Stimulated activated CD8-positive, alpha-beta memory T cell treated with anti-CD3 and anti-CD28 coated beads, Interleukin-15, amount 100 ng/mL, for 1 hour (primary cell): ENCODE data around the gene LRRC9.
"Not testable (repeated sequence)": the region's sequence is repeated elsewhere in the genome, so short reads cannot be mapped to it uniquely, and the experiment has no call there.

Experiments used
- DNase-seq: peaks from one replicate; pipeline ENCODE4 v3.0.0-alpha.2; 2020; ENCODE audit warnings: low read depth

LRRC9 gene

DNA sequence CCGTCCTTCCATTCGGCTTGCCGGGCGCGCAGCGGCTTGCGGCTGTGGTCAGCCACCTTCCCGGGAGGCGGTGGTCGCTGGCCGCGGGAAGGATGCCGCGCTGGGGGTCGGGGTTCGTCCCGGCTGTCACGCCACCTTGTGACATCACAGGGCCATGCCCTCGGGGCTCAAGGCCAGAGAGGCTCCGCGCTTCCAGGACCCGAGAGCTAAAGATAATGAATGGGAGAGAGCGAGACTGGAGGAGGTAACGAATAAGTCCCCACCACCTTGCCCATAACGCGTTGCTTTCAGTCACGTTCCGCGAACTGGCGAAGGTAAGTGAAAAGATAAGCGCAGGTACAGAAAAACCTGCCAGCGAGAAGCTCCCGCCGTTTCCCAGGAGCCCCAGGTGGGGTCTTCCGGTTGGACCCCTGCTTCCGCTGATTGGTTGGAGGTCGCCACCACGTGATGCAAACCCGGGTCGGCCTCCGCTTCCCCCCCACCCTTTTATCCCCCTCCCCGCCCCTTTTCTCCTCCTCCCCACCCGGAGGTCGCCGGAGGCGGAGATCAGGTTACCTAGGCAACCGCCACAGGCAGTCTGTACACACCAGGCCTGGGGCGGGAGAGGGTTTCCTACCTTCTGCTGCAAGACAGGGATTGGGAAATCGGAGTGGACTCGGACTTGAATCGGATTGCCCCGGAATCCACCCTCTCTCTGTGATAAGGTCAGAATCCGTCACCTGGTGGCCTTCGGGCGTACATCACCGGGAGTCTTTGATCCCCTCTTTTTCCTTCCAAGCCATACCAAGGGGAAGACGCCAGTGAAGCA is at the start of gene LRRC9:
Gene LRRC9, plus strand, starts transcription at position 575 of the 808 bp plus-strand sequence.
- no peak for DNase-seq

DNA sequence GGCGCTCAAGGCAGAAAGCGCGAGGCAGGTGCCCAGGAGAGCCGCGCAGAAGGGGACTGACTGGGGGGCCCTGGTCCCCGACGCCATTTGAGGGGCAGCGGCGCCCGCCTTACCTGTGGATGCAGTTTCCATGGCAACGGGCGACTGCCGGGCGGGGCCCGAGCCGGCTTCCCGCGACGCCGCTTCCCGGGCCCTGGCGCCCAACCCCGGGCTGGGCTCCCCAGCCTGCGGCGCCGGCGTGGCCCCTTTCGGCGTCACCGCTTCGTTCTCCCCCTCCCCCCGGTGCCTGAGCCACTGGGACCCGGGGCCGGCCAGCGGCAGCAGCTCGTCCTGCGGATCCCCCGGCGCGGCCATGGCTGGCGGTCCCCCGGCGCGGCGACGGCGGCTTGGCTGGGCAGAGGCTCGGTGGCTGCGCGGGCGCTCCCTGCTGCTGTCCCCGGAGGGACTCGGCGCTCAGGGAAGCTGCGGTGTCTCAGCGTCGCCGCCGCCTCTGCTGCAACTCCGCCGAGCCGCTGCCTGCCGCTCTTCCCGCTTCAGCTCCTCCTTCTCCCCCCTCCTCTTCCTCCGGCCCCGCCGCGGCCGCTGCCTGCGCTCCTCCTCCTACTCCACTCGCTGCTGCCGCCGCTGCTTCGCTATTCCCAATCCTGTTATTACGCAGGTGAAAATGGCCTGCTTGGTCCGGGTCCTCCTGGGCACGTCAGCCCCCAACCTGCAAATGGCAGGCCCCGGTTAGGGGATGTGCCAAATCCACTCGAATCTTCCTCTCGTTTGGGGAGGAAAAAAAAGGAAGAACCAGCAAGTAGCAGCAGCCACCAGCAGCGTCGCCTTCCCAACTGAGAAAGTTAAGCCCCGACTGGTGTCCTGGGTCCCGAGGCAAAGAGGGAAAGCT is 49.4 kb upstream of the LRRC9 start, which contains the start of gene RTN1:
Gene RTN1, minus strand, starts transcription at position 500 of the 889 bp plus-strand sequence. Its CDS starts 146 bp downstream, at position 354.
- DNase-seq = no peak

- no peak for DNase-seq
Observed at GRCh38 chr14:59871166-59871495, 48.8 kb upstream of the LRRC9 start.

- DNase-seq = no peak
Observed at GRCh38 chr14:59882957-59883356, 37.0 kb upstream of the LRRC9 start.

DNA sequence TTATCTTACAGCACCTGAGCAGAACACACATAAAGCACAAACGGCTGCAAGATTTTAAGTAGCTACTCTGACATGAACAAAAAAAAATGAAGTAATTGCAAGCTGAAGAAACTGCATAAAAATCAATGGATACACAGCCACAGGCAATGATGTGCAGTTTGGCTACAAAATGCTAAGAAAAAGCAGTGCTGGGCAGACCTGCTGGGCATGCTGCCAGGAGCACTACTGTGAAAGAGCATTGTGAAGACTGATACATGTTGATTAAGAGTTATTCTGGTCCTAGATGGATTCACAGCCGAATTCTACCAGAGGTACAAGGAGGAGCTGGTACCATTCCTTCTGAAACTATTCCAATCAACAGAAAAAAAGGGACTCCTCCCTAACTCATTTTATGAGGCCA is 29.3 kb upstream of the LRRC9 start:
- DNase-seq = no peak

GRCh38 chr14:59895721-59896120 is 24.2 kb upstream of the LRRC9 start:
- DNase-seq = no peak

DNA sequence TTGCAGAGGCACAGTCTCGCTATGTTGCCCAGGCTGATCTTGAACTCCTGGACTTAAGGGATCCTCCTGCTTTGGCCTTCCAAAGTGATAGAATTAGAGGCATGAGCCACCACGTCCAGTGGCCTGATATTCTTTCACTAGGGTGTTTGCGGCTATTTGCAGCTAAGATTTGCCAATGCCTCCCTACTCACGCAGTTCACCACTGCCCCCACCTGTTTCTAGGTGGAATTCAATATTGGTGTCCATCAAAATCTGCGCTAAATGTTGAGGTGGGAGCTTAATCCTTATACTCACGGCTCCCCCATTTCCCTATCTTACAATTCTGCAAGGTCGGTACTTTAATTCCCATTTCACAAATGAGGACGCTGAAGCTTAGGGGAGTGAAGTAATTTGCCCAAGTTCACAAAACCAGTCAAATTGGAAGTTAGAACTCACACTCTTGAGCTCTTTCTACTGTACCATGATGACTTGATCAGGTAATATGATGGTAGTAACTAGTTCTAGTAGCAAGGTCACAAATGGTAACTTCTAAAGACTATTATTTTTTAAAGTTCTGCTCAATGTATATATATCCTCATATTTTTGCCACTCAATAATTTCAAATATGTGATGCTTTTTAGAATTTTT is 22.1 kb upstream of the LRRC9 start:
- no peak for DNase-seq

DNA sequence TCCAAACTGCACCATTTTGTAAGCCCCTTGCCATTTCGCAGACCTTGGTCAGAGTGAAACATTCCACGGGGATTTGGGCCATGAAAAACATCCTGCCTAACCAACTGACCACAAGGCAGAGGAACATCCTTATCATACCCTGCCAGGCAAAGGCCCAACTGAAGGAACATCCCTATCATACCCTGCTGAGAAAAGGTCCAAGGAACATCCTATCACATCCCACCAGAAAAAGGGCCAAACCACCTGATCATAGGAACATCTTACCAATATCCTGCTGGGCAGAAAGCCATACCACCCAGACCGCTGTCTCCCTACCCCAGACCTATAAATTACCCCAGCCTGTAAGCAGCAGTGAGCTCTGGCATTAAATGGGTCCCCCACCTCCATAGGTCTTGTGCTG is 19.4 kb upstream of the LRRC9 start:
- no peak for DNase-seq

DNA sequence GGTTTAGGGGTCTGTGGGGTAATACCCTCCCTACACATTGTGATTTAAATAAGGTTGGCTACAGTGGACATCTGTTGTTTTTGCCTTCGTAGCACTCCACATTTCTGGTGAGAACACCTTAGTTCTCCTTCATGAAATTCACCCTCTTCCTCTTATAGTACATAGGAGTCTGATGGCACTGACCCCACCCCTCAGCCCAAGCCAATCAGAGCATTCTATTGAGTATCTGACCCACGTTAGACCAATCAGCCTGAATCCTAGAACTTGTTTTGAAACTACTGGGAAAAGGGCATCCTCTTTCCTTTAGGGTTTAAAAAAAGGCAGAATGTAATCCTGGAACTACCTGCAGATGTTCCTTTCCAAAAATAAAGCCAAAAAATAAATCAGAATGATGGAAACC is 15.8 kb upstream of the LRRC9 start:
- DNase-seq = no peak

DNA sequence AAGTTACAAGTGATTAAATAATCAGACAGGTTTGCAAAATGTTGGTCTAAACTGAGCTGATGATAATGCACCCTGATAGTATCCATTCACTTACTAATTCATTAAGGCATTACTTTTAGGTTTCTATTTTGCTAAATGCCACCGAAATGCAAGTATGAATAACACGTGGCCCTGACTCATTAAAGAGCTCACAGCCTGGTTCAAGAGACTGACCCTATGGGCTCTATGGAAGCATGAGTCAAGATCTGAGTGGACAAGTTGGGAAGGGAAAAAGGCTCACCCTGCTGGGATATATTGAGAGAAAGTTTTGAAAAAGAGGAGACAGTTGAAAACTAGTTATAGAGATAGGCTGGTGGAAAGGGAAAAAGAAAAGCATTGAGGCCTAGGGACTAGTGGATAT is 14.8 kb upstream of the LRRC9 start:
- DNase-seq = no peak

GRCh38 chr14:59912443-59912842 is 7.5 kb upstream of the LRRC9 start:
- DNase-seq = no peak

- no peak for DNase-seq
Observed at GRCh38 chr14:59913187-59913586, 6.8 kb upstream of the LRRC9 start.

DNA sequence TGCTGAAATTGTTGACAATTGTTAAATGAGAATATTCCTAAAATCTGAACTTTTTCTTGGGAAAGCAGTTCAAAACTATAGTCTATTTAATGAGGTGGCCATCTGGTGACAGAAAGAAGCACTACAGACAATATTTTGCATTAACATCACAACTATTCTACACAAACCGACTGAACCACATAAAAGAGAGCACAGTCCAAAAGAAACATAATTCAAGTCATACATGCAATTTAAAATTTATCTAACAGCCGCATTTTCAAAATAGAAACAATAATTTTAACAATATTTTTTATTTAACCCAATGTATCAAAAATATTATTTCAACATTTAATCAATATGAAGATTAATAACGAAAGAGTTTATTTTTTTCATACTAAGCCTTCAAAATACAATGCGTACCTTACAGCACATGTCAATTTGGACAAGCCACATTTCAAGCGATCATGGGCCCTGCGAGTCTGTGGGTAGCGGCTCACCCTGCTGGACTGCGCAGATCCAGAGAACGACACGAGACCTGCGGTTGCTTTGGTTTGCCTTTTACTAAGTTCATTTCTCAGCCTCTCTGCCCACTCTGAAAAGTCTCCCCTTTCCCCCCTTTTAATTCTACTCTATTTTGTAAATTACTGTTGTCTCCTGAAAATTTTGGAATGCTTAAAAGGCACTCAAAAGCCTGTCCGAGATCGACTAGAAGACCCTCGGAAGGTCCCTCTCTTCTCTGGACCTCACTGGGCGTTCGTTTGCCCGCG is 947 bp upstream of the LRRC9 start:
- DNase-seq = no peak

DNA sequence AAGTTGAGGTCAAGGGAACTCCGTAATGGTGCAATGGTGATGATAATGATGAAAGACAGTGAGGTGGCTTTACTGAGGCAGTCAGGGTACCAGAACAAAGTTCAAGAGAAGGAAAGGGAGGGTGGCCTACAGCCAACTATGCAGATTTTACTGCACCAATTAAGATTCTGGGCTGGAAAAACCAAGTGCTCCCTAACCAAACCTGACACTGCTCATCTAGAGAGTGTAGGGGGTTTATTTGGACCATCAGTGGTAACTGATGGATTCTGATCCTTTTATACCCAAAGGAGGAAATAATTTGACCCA is 387 bp downstream of the LRRC9 start:
- no peak for DNase-seq

- no peak for DNase-seq
Observed at GRCh38 chr14:59925797-59926196, 5.9 kb downstream of the LRRC9 start.

GRCh38 chr14:59926534-59926933 is 6.6 kb downstream of the LRRC9 start:
- DNase-seq = no peak

DNA sequence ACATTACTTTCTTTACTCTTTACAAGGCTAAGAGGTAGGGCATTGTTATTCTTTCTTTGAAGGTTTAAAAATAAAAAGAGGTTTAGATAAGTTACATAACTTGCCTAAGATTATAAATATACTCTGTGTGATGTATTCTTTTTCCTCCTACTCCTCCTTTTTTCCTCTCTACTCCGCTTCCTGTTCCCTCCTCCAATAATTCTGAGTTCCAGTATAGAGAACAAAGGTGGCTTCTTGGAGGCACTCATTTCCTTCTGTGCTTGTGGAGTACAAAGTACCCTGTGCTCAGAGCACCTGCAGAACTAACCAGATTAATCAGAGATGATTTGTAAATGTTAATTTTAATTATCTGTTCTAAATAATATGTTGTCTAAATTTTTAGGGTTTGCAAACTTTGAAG is 11.3 kb downstream of the LRRC9 start:
- no peak for DNase-seq

DNA sequence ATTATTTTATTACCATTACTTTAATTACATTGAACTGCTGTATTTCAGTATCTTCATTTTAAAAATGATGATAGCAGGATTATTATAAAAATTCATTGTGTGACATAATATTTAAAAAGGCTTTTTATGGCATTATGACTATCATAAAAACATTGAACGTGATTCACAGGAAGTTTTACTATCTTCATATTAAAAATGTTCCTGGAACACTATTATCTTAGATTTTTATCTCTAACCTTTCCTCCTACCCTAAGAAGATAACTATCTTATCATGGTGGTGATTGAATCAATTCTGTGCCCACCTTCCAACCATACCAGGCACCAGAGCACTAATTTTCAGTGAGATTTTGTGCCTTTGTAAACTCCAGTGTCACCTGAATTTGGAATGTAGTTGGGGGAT is 16.2 kb downstream of the LRRC9 start:
- DNase-seq = no peak

DNA sequence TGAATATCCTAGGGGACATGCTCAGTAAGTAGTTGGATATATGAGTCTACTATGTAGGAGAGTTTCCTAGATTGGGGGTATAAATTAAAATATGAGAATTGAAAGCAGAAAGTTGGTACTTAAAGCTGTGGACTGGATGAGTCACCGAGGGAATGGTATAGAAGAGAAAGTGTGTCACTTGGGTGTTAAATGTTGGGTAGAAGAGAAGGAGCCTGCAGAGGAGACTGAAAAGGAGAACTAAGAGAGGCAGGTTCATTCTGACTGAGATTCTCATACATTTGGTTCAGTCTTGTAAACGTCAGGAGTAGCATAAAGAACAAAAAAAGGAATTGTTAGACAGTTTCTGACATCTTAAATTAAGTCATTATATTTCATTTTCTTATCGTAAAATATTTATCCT is 19.9 kb downstream of the LRRC9 start:
- DNase-seq = no peak

DNA sequence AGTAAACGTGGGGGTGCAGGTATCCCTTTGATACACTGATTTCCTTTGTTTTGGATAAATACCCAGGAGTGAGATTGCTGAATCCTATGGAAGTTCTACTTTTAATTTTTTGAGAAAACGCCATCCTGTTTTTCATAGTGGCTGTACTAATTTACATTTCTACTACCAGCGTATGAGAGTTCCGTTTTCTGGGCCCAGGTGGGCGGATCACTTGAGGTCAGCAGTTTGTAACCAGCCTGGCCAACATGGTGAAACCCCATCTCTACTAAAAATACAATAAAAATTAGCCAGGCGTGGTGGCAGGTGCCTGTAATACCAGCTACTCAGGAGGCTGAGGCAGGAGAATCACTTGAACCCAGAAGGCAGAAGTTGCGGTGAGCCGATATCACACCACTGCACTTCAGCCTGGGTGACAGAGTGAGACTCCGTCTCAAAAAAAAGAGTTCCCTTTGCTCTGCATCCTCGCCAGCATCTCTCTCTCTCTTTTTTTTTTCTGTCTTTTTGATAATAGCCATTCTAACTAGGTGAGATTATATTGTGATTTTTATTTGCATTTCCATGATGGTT is 22.4 kb downstream of the LRRC9 start:
- DNase-seq = not testable (repeated sequence)

GRCh38 chr14:59944909-59945308 is 25.0 kb downstream of the LRRC9 start:
- DNase-seq = no peak

DNA sequence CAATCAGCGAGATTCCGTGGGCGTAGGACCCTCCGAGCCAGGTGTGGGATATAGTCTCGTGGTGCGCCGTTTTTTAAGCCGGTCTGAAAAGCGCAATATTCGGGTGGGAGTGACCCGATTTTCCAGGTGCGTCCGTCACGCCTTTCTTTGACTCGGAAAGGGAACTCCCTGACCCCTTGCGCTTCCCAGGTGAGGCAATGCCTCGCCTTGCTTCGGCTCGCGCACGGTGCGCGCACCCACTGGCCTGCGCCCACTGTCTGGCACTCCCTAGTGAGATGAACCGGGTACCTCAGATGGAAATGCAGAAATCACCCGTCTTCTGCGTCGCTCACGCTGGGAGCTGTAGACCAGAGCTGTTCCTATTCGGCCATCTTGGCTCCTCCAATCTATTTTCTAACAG is 32.2 kb downstream of the LRRC9 start:
- DNase-seq = not testable (repeated sequence)
